ENCODE results near the gene KRTAP12-3. TPM values are rescaled to one million over a fixed set of nuclear protein-coding genes. Genes with fewer than 3 reads are reported as not detected.
"Not testable (repeated sequence)": the region's sequence is repeated elsewhere in the genome, so short reads cannot be mapped to it uniquely, and the experiment has no call there.

The KRTAP12-3 gene
- total RNA-seq, 3 donors from 2014 or later (not counting 1 experiment from before 2014, with no cell fraction given) = 1.0 to 1.1 TPM; not detected in 1

GRCh38 chr21:44658541-44658910 is 794 bp downstream of the KRTAP12-3 start:
- no peaks in the 10 kb centered on the region for H3K27me3 ChIP-seq (ENCODE audit: control insufficient read depth, insufficient read depth, low read length)
- H3K4me3 ChIP-seq (ENCODE audit: low read length) = no peak overlapping the region
- H3K9me3 ChIP-seq (ENCODE audit: control insufficient read depth, insufficient read depth, low read length) = peaks cover 13% of the 10 kb centered on the region
- peaks cover 55 to 56% of the 10 kb centered on the region in 2 donors for H3K4me1 Mint-ChIP-seq
- H3K4me1 ChIP-seq (ENCODE audit: control insufficient read depth, insufficient read depth, low read length) = peaks cover 57% of the 10 kb centered on the region
- WGBS (ENCODE audit: insufficient coverage) = 62% methylated on average over 4 of the region's 5 CpGs
- no peak for TF ChIP-seq CTCF (IDR thresholded peaks at IDR 0.05)
- H3K27ac ChIP-seq (ENCODE audit: low read length) = peak overlapping the region; percentile 81
- H3K36me3 Mint-ChIP-seq = peaks cover 18% of the 10 kb centered on the region
- H3K9me3 Mint-ChIP-seq = peaks cover 2 to 12% of the 10 kb centered on the region in 2 donors
- H3K27me3 Mint-ChIP-seq (ENCODE audit: low read depth in 2 of 2) = peaks cover 5 to 7% of the 10 kb centered on the region in 2 donors
- H3K36me3 ChIP-seq (ENCODE audit: control insufficient read depth, insufficient read depth, low read length) = no peaks in the 10 kb centered on the region
- ATAC-seq = no peak
- DNase-seq = no peak
- peak overlapping the region; percentile 74 for H3K4me3 Mint-ChIP-seq
- H3K27ac Mint-ChIP-seq = peak overlapping the region; percentile 89 to 94
- intact Hi-C loops (cut with micrococcal nuclease) = loop anchor here (2.0 kb wide), 1 partner anchor 32 kb away; the partner anchor contains the start of gene KRTAP10-9

- intact Hi-C loops (cut with micrococcal nuclease) = loop anchor here (2.0 kb wide), 1 partner anchor 32 kb away; the partner anchor contains the start of gene KRTAP10-9
- Mint-ChIP-seq H3K4me1 (peaks cover 50 to 51% of the 10 kb centered on the region in 2 donors), H3K36me3 (peaks cover 18% of the 10 kb centered on the region), H3K9me3 (peaks cover 2 to 12% of the 10 kb centered on the region in 2 donors), H3K27ac (peak overlapping the region; percentile 89 to 94), H3K4me3 (peak overlapping the region; percentile 74), H3K27me3 (ENCODE audit: low read depth in 2 of 2) (peaks cover 5 to 7% of the 10 kb centered on the region in 2 donors)
- peak overlapping the region; percentile 81 for H3K27ac ChIP-seq (ENCODE audit: low read length)
- peaks cover 13% of the 10 kb centered on the region for H3K9me3 ChIP-seq (ENCODE audit: control insufficient read depth, insufficient read depth, low read length)
- TF ChIP-seq CTCF (IDR thresholded peaks at IDR 0.05) = no peak
- H3K36me3 ChIP-seq (ENCODE audit: control insufficient read depth, insufficient read depth, low read length) = no peaks in the 10 kb centered on the region
- WGBS (ENCODE audit: insufficient coverage) = 36% methylated on average over 10 of the region's 11 CpGs
- no peaks in the 10 kb centered on the region for H3K27me3 ChIP-seq (ENCODE audit: control insufficient read depth, insufficient read depth, low read length)
- no peak overlapping the region for H3K4me3 ChIP-seq (ENCODE audit: low read length)
- peak in 1 of 2 donors; percentile 66 for DNase-seq
- peaks cover 52% of the 10 kb centered on the region for H3K4me1 ChIP-seq (ENCODE audit: control insufficient read depth, insufficient read depth, low read length)
- ATAC-seq = peak in 1 of 3 donors; percentile 30
These were observed 1.3 kb downstream of the KRTAP12-3 start for GRCh38 chr21:44658913-44659595.

- Mint-ChIP-seq H3K4me1 (peaks cover 35 to 40% of the 10 kb centered on the region in 2 donors), H3K36me3 (peaks cover 10% of the 10 kb centered on the region), H3K27ac (peak overlapping the region in 1 of 2 donors; percentile 63)
- DNase-seq; H3K27me3 ChIP-seq (ENCODE audit: control insufficient read depth, insufficient read depth, low read length); H3K27me3 Mint-ChIP-seq (ENCODE audit: low read depth in 2 of 2); H3K27ac ChIP-seq (ENCODE audit: low read length); H3K9me3 ChIP-seq (ENCODE audit: control insufficient read depth, insufficient read depth, low read length); intact Hi-C loops (cut with micrococcal nuclease); ATAC-seq; H3K9me3 Mint-ChIP-seq; H3K4me3 Mint-ChIP-seq; H3K4me3 ChIP-seq (ENCODE audit: low read length); H3K36me3 ChIP-seq (ENCODE audit: control insufficient read depth, insufficient read depth, low read length): not testable (repeated sequence)
- 85% methylated on average over 6 of the region's 7 CpGs for WGBS (ENCODE audit: insufficient coverage)
- H3K4me1 ChIP-seq (ENCODE audit: control insufficient read depth, insufficient read depth, low read length) = peaks cover 30% of the 10 kb centered on the region
These were observed 3.8 kb downstream of the KRTAP12-3 start for GRCh38 chr21:44661567-44661966.

GRCh38 chr21:44664691-44665090 is 7.0 kb downstream of the KRTAP12-3 start:
- no peak overlapping the region for H3K27ac ChIP-seq (ENCODE audit: low read length)
- DNase-seq (no peak), ATAC-seq (no peak)
- H3K4me3 ChIP-seq (ENCODE audit: low read length) = no peak overlapping the region
- peaks cover 4 to 8% of the 10 kb centered on the region in 2 donors for H3K4me1 Mint-ChIP-seq
- H3K36me3 ChIP-seq (ENCODE audit: control insufficient read depth, insufficient read depth, low read length) = no peaks in the 10 kb centered on the region
- H3K9me3 Mint-ChIP-seq = peaks cover 0 to 2% of the 10 kb centered on the region in 2 donors
- H3K9me3 ChIP-seq (ENCODE audit: control insufficient read depth, insufficient read depth, low read length) = no peaks in the 10 kb centered on the region
- 88% methylated on average over 5 of the region's 5 CpGs for WGBS (ENCODE audit: insufficient coverage)
- intact Hi-C loops (cut with micrococcal nuclease) = no loop called here
- H3K27me3 Mint-ChIP-seq (ENCODE audit: low read depth in 2 of 2) = peaks cover 16 to 30% of the 10 kb centered on the region in 2 donors
- TF ChIP-seq CTCF (IDR thresholded peaks at IDR 0.05) = no peak
- H3K27me3 ChIP-seq (ENCODE audit: control insufficient read depth, insufficient read depth, low read length) = no peaks in the 10 kb centered on the region
- no peaks in the 10 kb centered on the region for H3K36me3 Mint-ChIP-seq
- peaks cover under 1% of the 10 kb centered on the region for H3K4me1 ChIP-seq (ENCODE audit: control insufficient read depth, insufficient read depth, low read length)
- H3K4me3 Mint-ChIP-seq = no peak overlapping the region
- H3K27ac Mint-ChIP-seq = no peak overlapping the region
